ENCODE results near the gene TBX2. TPM values are rescaled to one million over a fixed set of nuclear protein-coding genes. Genes with fewer than 3 reads are reported as not detected.
A peak's percentile ranks its signal among the peaks of the same experiment; 100 is the strongest.

Gene TBX2
- total RNA-seq, 1 experiment from 2014 or later: not detected

GRCh38 chr17:61395983-61396585 lies 3.6 kb upstream of the TBX2 start:
- Histone ChIP-seq H2BK120ac (ENCODE audit: low read depth, low read length, poor library complexity, severe bottlenecking) (no peak overlapping the region), H3K4ac (ENCODE audit: low read depth, low read length) (no peak overlapping the region), H2BK20ac (ENCODE audit: low read depth, low read length, poor library complexity, severe bottlenecking) (no peak overlapping the region), H2BK15ac (ENCODE audit: low read depth, low read length) (no peak overlapping the region), H3K4me2 (ENCODE audit: insufficient read depth, insufficient read length, low read length) (peak overlapping the region; percentile 53), H2AFZ (ENCODE audit: low read length) (no peak overlapping the region), H3K9me3 (ENCODE audit: control insufficient read depth, low read depth, low read length) (no peaks in the 10 kb centered on the region), H2BK5ac (ENCODE audit: insufficient read length, low read length) (no peak overlapping the region), H2BK12ac (ENCODE audit: insufficient read length, low read depth, low read length) (no peak overlapping the region), H3K79me2 (ENCODE audit: insufficient read depth, low read length) (no peaks in the 10 kb centered on the region), H3K23me2 (ENCODE audit: insufficient read length, low read depth, low read length, poor library complexity, severe bottlenecking) (peaks cover 8% of the 10 kb centered on the region), H3K4me1 (ENCODE audit: insufficient read depth, low read length) (no peaks in the 10 kb centered on the region), H3K27me3 (ENCODE audit: insufficient read depth, low read length) (peaks cover 62% of the 10 kb centered on the region), H4K91ac (ENCODE audit: insufficient read length, low read depth, low read length) (no peak overlapping the region), H4K8ac (replicated peaks; ENCODE audit: insufficient read length, low read depth, low read length) (no peak overlapping the region), H3K9ac (ENCODE audit: extremely low read depth, insufficient read length, low read length) (no peak overlapping the region), H3K79me1 (ENCODE audit: insufficient read depth, low read depth, low read length, poor library complexity, severe bottlenecking) (no peaks in the 10 kb centered on the region), H4K20me1 (ENCODE audit: control insufficient read depth, insufficient read depth, insufficient read length) (no peaks in the 10 kb centered on the region), H2AK5ac (ENCODE audit: insufficient read length, low read length) (no peak overlapping the region), H3K18ac (ENCODE audit: insufficient read length, low read depth, low read length) (no peak overlapping the region), H3K23ac (ENCODE audit: insufficient read length, low read depth, low read length) (no peak overlapping the region), H4K5ac (ENCODE audit: insufficient read length, low read depth, low read length) (no peak overlapping the region), H3K14ac (ENCODE audit: insufficient read depth, low read length) (no peak overlapping the region), H3K56ac (ENCODE audit: insufficient read length, low read depth, low read length) (no peak overlapping the region), H3T11ph (ENCODE audit: low read length) (no peak overlapping the region), H3K27ac (ENCODE audit: insufficient read length, low read depth, low read length) (no peak overlapping the region)
- no peak for TF ChIP-seq CTCF (conservative IDR thresholded peaks at IDR 0.05)
- H3K4me1 Mint-ChIP-seq: peaks cover 18 to 24% of the 10 kb centered on the region in 2 experiments
- H3K9me3 Mint-ChIP-seq: peaks cover 0 to 5% of the 10 kb centered on the region in 2 experiments; a peak in 3 of 5 replicates
- no peak overlapping the region for H3K27ac Mint-ChIP-seq
- H3K36me3 Mint-ChIP-seq (ENCODE audit: insufficient read depth in 1 of 3, low read depth in 3 of 3): no peaks in the 10 kb centered on the region; a peak in 1 of 7 replicates
- H3K4me3 Mint-ChIP-seq: peak overlapping the region; percentile 30 to 68; a peak in 3 of 5 replicates
- no peak for DNase-seq
- no CpG with 5 or more reads among the region's 63 CpGs for WGBS (ENCODE audit: extremely low coverage, insufficient read length, low lambda C conversion rate)
- peaks cover 93% of the 10 kb centered on the region for H3K27me3 Mint-ChIP-seq (ENCODE audit: low read depth)

All from H9 (cell line).